OCI-LY1 (cell line): ENCODE results near the gene CYP26A1.

ENCODE experiments used
- H2AFZ ChIP-seq: fragments of 200-600 bp; sonication (generic), shearing (Covaris generic); 2 replicates; pipeline ENCODE4 v1.6.0; 2014; ENCODE audit warnings: antibody characterized with exemption, mild to moderate bottlenecking, low read length
- H3F3A ChIP-seq: fragments of 200-600 bp; sonication (generic), shearing (Covaris generic); 2 replicates; pipeline ENCODE4 v1.6.0; 2014; ENCODE audit warnings: mild to moderate bottlenecking, antibody characterized with exemption, low read length, moderate library complexity; ENCODE audit not compliant: insufficient read depth
- H3K27ac ChIP-seq: fragments of 200-600 bp; sonication (generic); 2 replicates; pipeline ENCODE4 v1.5.1; 2014; ENCODE audit warnings: low read length, mixed run types, mild to moderate bottlenecking, low read depth; ENCODE audit not compliant: poor library complexity, severe bottlenecking
- H3K27me3 ChIP-seq: fragments of 200-600 bp; sonication (generic); 2 replicates; pipeline ENCODE4 v1.6.0; 2014; ENCODE audit warnings: antibody characterized with exemption, mild to moderate bottlenecking, low read length, moderate library complexity; ENCODE audit not compliant: insufficient read depth
- H3K36me3 ChIP-seq: fragments of 200-600 bp; sonication (generic); 2 replicates; pipeline ENCODE4 v1.6.1; 2014; ENCODE audit warnings: mild to moderate bottlenecking, antibody characterized with exemption, low read length, moderate library complexity, mixed read lengths; ENCODE audit not compliant: insufficient read depth
- H3K4me1 ChIP-seq: fragments of 200-600 bp; sonication (generic); 2 replicates; pipeline ENCODE4 v1.5.1; 2014; ENCODE audit warnings: mild to moderate bottlenecking, low read length, moderate library complexity; ENCODE audit not compliant: insufficient read depth, severe bottlenecking
- H3K4me2 ChIP-seq: fragments of 200-600 bp; sonication (generic), shearing (Covaris generic); 2 replicates; pipeline ENCODE4 v1.6.1; 2014; ENCODE audit warnings: low read length
- H3K4me3 ChIP-seq: fragments of 200-600 bp; sonication (generic); 2 replicates; pipeline ENCODE4 v1.5.1; 2014; ENCODE audit warnings: low read length, low read depth, mild to moderate bottlenecking, mixed read lengths; ENCODE audit not compliant: poor library complexity, severe bottlenecking
- H3K79me2 ChIP-seq: fragments of 200-600 bp; shearing (Covaris generic); 2 replicates; pipeline ENCODE4 v1.6.1; 2016; ENCODE audit warnings: mixed run types, low read length, mixed read lengths; ENCODE audit not compliant: insufficient read depth
- H3K9ac ChIP-seq: fragments of 200-600 bp; sonication (generic), shearing (Covaris generic); 2 replicates; pipeline ENCODE4 v1.6.1; 2014; ENCODE audit warnings: mild to moderate bottlenecking, low read length, mixed read lengths
- H3K9me2 ChIP-seq: fragments of 200-600 bp; sonication (generic), shearing (Covaris generic); 2 replicates; pipeline ENCODE4 v1.6.1; 2014; ENCODE audit warnings: low read depth, mild to moderate bottlenecking, low read length, mixed read lengths
- H3K9me3 ChIP-seq: fragments of 200-600 bp; shearing (Covaris generic); 2 replicates; pipeline ENCODE4 v1.6.1; 2014; ENCODE audit warnings: low read length, mixed read lengths
- H4K20me1 ChIP-seq: fragments of 200-600 bp; sonication (generic), shearing (Covaris generic); 2 replicates; pipeline ENCODE4 v1.6.0; 2016; ENCODE audit warnings: mild to moderate bottlenecking, low read length; ENCODE audit not compliant: insufficient read depth
- CTCF ChIP-seq: fragments of 200-600 bp; sonication (generic), shearing (Covaris generic); IDR thresholded peaks from 2 replicates; pipeline ENCODE4 v1.5.1; 2017; ENCODE audit warnings: mild to moderate bottlenecking, antibody characterized with exemption, low read length, moderate library complexity, mixed read lengths
- EZH2 ChIP-seq: fragments of 200-600 bp; sonication (generic), shearing (Covaris generic); IDR thresholded peaks from 2 replicates; pipeline ENCODE4 v1.8.0; 2017; ENCODE audit warnings: borderline replicate concordance, mixed run types, mild to moderate bottlenecking, antibody characterized with exemption, low read length, moderate library complexity, mixed read lengths

The CYP26A1 gene

GRCh38 chr10:93113042-93113441 lies 39.3 kb downstream of the CYP26A1 start:
- TF ChIP-seq EZH2 (no peak), CTCF (no peak)
- no peak overlapping the region for H3K9ac ChIP-seq
- H3K27ac ChIP-seq: no peak overlapping the region
- no peaks in the 10 kb centered on the region for H3K4me1 ChIP-seq
- no peak overlapping the region for H3K4me2 ChIP-seq
- no peak overlapping the region for H2AFZ ChIP-seq
- no peaks in the 10 kb centered on the region for H3K9me3 ChIP-seq
- H3K4me3 ChIP-seq: no peak overlapping the region
- H3K36me3 ChIP-seq: no peaks in the 10 kb centered on the region
- no peaks in the 10 kb centered on the region for H3K27me3 ChIP-seq
- no peaks in the 10 kb centered on the region for H3K9me2 ChIP-seq
- H3F3A ChIP-seq: no peaks in the 10 kb centered on the region
- no peaks in the 10 kb centered on the region for H4K20me1 ChIP-seq
- H3K79me2 ChIP-seq: no peaks in the 10 kb centered on the region

GRCh38 chr10:93115661-93116383 lies 42.1 kb downstream of the CYP26A1 start:
- H3K9me2 ChIP-seq: no peaks in the 10 kb centered on the region
- no peaks in the 10 kb centered on the region for H3K9me3 ChIP-seq
- H3K79me2 ChIP-seq: no peaks in the 10 kb centered on the region
- no peaks in the 10 kb centered on the region for H3F3A ChIP-seq
- no peaks in the 10 kb centered on the region for H3K4me1 ChIP-seq
- H3K27ac ChIP-seq: no peak overlapping the region
- H3K9ac ChIP-seq: no peak overlapping the region
- no peaks in the 10 kb centered on the region for H3K36me3 ChIP-seq
- H3K27me3 ChIP-seq: no peaks in the 10 kb centered on the region
- no peak for TF ChIP-seq CTCF
- no peak for TF ChIP-seq EZH2
- H3K4me3 ChIP-seq: no peak overlapping the region
- H4K20me1 ChIP-seq: no peaks in the 10 kb centered on the region
- no peak overlapping the region for H3K4me2 ChIP-seq
- H2AFZ ChIP-seq: no peak overlapping the region

DNA sequence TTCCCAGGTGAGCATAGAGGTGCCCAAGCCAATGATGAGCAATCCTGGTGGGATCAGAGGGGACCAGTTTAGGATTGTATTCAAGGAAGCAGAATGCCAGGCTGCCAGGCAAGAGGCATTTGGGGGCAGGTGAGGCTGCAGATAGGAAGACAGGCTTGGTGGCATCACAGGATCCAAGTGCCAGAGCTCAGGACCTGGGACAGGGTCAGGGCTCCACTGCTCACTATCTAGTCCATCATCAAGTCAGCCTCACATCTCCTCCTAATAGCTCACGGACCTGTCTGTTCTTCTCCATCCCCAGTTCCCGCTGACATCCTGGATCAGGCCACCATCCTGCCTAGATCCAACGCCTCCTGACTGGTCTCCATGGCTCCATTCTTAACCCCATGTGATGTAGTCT lies 47.6 kb downstream of the CYP26A1 start:
- Histone ChIP-seq H3F3A (no peaks in the 10 kb centered on the region), H3K9ac (no peak overlapping the region), H3K79me2 (no peaks in the 10 kb centered on the region), H4K20me1 (no peaks in the 10 kb centered on the region), H3K36me3 (no peaks in the 10 kb centered on the region), H3K27ac (no peak overlapping the region), H3K4me3 (no peak overlapping the region), H3K4me2 (no peak overlapping the region), H2AFZ (no peak overlapping the region), H3K27me3 (no peaks in the 10 kb centered on the region), H3K4me1 (no peaks in the 10 kb centered on the region), H3K9me3 (no peaks in the 10 kb centered on the region), H3K9me2 (no peaks in the 10 kb centered on the region)
- no peak for TF ChIP-seq CTCF
- TF ChIP-seq EZH2: no peak
